Measurements from ENCODE around the gene VSX1.

DNA sequence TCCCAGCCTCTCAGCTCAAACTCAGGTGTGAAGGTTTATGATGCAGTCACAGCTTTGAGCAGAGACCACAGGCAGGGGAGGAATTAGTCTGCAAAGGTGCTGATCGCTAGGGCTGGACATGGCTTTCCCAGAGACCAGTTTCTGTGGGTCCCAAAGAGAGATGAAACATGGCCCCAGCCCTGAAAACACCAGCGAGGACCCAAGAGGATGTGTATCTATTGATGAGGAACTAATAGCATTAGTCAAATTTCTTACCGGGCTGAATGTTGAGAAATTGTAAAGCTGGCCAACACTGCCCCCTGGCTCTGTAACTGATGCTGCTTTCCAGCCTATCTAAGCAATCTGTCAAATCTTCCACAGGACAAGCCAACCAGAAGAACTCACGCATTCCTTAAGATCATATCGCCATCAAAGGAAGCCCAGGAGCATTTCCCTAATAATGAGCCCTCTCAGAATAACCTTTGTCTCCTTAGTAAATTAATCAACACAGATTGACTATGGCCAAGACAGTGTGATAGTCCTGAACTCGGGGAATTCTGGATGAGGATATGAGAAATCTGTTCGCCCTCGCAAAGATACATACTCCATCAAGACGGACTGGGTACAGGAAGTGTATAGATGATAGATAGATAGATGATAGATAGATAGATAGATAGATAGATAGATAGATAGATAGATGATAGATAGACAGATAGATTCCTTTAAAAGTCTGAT, 16.2 kb downstream of the VSX1 start:
- TF ChIP-seq EP300 (IDR thresholded peaks at IDR 0.05) (no peak), POLR2A (IDR thresholded peaks at IDR 0.05) (no peak), POLR2AphosphoS5 (IDR thresholded peaks at IDR 0.05) (peak; percentile 28)
- TF ChIP-seq, protein P1, sequence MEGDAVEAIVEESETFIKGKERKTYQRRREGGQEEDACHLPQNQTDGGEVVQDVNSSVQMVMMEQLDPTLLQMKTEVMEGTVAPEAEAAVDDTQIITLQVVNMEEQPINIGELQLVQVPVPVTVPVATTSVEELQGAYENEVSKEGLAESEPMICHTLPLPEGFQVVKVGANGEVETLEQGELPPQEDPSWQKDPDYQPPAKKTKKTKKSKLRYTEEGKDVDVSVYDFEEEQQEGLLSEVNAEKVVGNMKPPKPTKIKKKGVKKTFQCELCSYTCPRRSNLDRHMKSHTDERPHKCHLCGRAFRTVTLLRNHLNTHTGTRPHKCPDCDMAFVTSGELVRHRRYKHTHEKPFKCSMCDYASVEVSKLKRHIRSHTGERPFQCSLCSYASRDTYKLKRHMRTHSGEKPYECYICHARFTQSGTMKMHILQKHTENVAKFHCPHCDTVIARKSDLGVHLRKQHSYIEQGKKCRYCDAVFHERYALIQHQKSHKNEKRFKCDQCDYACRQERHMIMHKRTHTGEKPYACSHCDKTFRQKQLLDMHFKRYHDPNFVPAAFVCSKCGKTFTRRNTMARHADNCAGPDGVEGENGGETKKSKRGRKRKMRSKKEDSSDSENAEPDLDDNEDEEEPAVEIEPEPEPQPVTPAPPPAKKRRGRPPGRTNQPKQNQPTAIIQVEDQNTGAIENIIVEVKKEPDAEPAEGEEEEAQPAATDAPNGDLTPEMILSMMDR (IDR thresholded peaks at IDR 0.05), result peak in 3 of 4 experiments; percentile 85 to 90 (median 89)

Measured in gastroesophageal sphincter (tissue), 3 donors.